HG02610 (cell line): Measurements from ENCODE around the gene EIF3J.
"Not testable (repeated sequence)": the region's sequence is repeated elsewhere in the genome, so short reads cannot be mapped to it uniquely, and the experiment has no call there.

ENCODE experiments used
- ATAC-seq: cut with Tn5 transposase; IDR thresholded peaks from one replicate; pipeline ENCODE4 v1.9.1; 2021; ENCODE audit warnings: mild to moderate bottlenecking, moderate library complexity; ENCODE audit not compliant: unreplicated experiment

EIF3J gene

DNA sequence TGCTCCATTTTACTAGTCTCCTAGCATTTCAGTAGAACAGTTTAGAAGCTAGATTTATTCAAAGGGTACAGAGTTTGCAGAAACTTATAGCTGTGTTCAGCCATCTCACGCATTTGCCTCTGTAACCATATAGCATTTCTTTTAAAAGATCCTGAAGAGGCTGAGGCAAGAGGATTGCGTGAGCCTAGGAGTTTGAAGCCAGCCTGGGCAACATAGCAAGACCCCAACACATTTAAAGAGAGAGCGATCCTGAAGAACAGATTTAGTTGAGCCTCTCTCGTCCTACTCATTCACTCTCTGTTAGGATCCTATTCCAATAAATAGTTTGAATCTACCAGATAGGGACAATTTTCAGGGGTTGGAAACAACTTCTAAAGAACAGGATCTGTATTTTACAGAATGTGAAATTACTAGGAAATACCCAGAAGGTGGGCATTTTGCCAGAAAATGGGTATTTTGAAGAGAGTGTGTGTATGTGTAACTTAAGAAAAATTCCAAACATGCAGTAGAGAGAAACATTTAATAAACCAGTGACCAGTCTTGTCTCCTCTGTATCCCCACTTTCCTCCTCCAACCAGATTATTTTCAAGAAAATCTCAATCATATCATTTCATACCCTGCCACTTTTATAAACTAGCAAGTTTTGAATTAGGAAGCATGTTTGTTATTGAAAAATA is 4.5 kb downstream of the EIF3J start:
- no peak for ATAC-seq

DNA sequence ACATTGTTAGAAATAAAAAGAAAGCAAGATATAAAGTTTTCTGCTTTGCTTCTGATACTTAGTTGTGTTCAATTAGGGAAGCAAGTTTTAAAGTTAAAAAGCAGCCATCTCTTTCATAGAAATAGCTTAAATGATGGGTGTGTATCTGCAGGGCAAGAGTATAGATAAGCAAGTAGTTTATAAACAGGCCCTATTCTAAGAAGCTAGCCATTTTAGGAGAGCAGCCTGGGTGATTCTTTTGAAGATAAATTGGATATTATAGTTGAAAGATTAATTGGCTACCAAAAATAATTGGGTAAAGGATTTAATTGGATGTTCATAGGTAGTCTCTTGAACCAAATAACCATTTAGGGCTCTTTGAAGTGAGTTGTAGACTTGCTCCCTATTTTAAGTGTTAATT is 5.6 kb downstream of the EIF3J start:
- no peak for ATAC-seq

DNA sequence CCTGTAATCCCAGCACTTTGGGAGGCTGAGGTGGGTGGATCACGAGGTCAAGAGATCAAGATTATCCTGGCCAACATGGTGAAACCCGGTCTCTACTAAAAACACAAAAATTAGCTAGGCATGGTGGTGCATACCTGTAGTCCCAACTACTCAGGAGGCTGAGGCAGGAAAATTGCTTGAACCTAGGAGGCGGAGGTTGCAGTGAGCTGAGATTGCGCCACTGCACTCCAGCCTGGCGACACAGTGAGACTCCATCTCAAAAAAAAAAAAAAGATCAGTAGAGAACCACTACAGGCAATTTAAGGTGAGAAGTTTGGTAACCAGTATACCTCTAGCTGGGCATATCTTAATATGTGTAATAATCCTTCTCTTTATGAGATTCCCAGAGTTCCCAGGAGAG is 7.8 kb downstream of the EIF3J start:
- ATAC-seq = not testable (repeated sequence)

DNA sequence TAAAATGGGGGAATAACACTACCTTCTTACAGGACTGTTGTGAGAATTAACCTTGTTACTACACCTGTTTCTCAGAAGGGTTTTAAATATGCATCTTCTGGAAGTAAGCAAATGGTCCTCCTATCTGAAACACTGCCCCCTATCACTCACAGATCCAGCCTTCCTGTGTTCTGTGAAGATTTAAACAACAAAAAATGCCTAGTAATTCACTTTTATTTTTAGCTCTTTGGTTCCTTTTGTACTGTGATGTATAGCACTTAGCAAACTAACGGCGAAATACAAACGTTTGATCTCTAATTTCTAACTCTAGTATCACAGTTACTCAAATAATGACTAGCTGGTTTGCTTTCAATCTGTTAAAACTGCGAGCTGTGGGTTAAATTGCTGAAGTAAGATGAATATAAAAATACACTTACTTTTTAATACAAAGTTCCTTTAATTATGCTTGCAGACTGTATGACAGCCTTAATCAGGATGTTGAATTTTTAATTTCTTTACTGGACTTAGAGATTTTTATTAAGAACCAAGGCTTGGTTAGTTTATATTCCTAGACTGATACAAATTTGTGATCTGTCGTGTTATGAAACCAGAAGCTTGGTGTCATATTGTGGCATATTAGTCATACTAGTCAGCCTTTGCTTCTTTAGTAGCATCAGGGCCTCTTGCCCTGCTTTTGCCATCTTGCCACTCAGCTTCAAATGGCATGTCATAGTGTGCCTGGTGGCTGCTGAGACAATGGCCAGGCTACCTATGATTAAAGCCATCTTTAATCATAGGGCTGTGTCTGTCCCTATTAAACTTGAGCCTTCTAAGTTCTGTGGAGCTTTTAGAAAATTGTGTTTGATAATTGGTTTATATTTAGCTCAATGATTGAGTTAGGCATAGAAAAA is 9.2 kb downstream of the EIF3J start:
- peak; percentile 88 for ATAC-seq

DNA sequence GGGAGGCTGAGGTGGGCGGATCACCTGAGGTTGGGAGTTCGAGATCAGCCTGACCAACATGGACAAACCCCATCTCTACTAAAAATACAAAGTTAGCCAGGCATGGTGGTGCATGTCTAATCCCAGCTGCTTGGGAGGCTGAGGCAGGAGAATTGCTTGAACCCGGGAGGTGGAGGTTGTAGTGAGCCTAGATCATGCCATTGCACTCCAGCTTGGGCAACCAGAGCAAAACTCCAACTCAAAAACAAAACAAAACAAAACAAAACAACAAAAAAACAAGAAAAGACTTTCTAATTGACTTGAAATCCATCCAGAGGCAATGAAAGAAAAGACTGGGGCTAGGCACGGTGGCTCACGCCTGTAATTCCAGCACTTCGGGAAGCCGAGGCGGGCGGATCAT is 12.2 kb downstream of the EIF3J start:
- ATAC-seq = not testable (repeated sequence)

DNA sequence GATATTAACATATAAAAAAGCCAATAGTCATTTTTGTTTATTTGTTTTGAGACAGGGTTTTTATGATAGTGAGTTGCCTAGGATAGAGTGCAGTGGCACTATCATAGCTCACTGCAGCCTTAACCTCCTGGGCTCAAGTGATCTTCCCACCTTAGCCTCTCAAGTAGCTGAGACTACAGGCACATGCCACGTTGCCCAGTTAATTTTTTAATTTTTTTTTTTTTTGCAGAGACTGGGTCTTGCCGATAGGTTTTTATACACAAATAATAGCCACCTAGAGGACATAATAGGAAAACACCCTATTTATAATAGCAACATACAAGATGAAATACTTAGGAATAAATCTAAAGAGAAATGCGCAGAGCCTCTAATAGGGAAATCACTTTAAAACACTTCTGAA is 13.3 kb downstream of the EIF3J start:
- ATAC-seq = no peak

DNA sequence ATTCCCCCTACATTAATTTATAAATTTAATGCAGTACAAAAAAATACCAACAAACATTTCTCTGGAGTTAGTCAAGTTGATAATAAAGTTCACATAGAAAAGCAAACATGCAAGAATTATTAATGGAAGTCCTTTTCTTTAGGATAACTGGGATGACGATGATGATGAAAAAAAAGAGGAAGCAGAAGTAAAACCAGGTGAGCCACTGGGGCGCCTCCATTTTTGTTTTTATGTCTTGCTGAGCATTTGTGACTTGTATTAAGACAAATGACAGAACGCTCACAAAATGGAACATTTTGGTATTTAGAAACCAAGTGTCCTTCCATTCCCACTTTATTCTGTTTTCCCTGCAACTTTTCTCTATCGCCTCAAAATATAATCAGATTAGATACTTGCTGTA is 13.8 kb downstream of the EIF3J start:
- ATAC-seq = no peak

DNA sequence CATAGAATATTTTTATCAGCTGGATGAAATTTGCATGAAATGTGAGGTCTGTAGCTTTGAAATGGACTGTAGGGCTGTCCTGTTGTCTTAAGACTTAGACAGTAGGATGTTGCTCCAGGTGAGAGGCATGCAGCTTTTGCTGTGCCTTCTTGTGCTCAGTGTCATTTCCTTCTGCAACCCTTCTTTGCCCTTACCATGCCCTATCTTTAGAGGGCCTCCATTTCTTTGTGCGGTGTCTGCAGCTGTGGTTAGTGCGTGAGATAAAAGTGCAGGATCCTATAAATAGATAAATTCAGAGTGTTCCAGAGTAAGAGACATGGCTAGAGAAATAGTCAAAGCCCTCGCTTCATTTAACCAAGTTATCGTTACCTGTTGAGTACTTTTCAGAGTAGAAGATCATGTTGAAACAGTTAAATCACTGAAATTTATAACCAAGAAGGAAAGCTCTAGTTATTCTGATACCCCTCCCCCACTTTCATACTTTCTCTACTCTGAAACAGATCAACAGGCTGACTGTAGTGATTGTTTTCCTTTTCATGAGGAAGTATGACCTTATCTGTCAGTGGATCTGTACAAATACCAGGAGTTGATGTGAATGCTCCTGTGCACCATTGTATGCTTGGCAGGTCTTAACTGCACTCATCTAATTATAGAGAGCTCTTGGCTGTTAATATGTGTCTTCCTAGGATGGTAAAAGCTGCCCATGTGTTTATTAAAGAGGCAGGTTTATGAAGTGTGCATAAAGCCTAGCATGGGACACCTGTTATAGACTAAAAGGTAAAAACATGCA is 18.2 kb downstream of the EIF3J start:
- ATAC-seq = no peak

DNA sequence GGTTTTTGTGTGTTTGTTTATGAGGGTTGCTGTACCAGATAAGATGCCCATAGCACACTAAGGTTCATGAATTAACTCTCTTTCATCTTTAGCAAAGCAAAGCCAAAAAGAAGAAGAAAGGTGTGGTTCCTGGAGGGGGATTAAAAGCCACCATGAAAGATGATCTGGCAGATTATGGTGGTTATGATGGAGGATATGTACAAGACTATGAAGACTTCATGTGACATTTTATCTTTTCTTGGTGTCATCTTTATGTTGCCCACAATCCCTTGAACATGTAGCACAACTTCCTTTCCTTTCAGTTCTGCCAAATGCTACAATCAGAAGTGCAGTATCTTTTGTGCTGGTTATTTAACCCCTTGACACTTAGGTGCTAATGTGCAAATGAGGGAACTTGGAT is 24.0 kb downstream of the EIF3J start:
- ATAC-seq = not testable (repeated sequence)

DNA sequence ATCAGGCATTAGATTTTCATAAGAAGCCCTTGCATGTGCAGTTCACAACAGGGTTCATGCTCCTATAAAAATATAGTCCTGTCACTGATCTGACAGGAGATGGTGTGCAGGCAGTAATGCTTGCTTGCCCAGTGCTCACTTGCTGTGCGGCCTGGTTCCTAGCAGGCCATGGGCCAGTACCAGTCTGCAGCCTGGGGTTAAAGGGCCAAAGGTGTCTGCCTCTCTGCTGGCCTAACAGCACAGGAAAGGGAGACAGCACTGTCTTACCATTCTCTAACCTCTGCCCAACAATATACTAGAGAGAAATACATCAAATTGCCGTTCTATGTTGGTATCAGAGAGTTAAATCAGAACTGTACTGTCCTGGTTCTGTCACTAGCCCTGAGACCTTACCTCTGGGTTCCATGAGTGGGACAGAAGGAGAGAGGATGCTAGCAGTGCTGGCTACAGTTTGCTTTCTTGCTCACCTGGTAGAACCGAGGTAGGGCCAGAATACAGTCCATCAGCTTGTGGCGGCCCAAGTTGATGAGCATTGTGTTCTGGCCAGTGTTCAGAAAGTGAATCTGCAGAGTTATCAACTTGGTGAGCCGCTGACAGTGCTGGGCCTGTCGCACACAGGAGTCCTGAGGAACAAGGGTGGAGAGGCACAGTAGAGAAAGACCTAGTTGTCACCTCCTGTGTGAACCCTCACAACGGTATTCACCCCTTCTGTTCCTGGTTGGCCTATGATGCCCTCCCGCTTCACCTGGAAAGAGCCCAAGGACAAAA is 28.6 kb downstream of the EIF3J start:
- ATAC-seq = no peak

DNA sequence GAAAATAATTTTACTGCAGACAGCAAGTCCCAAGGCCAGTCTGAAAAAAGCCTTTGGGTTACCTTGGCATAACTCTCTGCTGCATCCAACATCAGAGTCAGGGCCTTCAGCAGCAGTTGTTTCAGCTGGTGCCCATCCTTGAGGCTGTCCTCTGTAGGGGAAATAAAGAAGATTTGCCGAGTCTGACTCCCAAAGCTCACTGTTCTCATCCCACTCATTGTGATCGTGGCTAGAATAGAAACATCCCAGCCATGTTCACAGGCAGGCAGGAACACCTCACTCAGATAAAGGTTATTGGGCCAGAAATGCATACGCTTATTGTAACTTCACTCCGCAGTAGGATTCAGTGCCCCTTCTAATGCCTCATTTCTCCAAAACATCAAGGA is 29.2 kb downstream of the EIF3J start:
- ATAC-seq = no peak

DNA sequence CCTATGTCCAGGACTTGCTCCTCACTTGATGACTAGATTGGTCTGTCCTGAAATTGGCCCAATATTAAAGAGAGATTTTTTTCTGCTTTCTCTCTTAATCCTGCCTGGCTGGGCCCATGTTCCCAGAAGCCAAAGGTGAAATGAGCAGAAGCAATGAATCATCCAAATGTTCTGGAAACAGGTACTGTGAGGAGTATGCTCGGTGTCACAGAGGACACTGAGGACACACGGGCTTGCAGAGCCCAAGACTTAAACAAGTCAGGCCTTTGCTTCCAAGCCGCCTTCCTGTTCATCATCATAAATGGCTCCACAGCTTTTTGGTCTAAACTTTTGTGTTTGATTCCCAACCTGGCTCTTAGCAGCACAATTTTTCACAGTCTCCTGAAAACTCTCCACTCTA is 31.4 kb downstream of the EIF3J start:
- ATAC-seq = no peak

DNA sequence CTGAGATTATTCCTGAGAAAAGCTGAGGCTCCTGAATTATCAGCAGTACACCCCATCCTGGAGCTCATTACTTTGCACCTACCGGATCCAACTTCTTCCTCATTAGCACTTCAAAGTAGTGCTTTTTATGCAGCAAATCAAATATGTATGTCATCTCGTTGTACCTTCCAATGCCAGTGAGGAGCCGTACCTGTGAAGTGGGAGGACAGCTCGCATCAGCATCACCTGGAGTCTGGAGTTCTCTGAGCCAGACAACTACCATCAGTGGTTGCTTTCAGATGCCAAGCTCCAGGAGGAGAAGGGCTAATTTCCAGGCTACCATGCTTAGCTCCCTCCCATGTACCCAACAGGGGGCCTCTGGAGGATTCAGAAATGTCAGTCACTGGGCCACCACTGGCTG is 32.4 kb downstream of the EIF3J start:
- ATAC-seq = no peak

DNA sequence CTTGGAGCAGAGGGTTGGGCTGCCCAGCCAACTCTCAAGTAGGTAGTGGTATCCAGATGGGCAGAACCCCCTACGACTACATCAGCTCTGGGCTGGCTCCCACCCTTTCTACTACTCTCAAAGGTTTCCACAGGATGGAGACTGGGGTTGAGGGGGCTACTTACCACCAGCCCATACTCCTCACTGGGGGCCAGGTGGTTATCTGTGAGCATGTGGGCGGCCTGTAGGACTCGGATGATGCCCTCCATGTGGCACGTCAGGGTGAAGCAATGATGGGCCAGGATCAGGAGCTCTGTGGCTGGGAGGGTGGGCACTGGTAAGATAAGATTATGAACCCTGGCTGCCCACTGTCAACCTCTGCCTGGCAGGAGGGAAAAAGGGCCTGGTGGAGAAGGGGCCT is 33.4 kb downstream of the EIF3J start:
- ATAC-seq = no peak

DNA sequence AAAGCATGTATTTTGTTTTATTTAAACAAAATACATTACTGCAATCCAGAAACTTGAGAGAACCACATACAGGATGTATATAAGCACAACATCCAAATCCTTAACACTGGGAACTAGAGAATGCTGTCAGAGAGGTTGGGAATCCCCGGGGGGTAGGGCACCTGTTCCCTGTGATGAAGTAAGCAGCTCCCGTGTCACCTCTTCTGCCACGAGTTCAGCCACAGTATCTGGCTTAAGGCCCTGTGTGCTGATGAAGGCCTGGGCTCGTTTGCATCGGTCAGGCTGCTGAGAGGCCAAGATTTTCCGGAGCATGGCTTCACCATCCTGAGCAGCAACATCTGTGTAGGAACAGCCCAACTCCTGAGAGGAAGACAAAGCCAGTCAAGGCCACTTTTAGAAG is 36.4 kb downstream of the EIF3J start:
- ATAC-seq = no peak

DNA sequence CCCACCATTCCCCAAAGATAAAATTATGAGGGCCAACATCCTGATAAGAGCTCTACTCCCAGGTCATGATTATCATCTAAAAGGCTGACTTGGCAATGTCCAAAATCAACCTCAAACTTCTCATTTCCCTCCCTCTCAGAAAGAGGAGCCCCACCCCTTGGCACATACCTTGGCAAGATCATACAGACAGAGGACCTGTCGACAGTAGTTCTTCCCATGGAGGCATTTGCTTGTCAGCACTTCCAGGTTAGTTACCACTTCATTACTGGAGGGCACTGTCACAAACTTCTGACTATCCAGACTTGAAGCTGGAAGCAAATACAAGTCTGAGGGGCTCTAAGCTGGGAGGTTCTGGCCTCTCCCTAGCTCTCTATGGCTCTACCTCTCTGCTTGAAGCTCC is 37.8 kb downstream of the EIF3J start:
- ATAC-seq = no peak

DNA sequence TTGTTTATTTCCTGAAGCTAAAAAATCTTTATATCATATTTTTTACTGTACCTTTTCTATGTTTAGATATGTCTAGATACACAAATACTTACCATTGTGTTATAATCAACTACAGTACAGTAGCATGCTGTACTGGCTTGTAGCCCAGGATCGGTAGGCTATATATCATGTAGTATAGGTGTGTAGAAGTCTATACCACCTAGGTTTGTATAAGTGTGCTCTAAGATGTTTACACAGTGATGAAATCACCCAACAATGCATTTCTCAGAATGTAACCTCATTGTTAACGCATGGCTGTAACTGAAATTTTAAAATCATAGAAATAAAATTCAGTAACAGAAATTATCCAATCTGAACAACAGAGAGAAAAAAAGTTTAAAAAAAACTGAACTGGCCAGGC is 43.2 kb downstream of the EIF3J start:
- ATAC-seq = no peak

DNA sequence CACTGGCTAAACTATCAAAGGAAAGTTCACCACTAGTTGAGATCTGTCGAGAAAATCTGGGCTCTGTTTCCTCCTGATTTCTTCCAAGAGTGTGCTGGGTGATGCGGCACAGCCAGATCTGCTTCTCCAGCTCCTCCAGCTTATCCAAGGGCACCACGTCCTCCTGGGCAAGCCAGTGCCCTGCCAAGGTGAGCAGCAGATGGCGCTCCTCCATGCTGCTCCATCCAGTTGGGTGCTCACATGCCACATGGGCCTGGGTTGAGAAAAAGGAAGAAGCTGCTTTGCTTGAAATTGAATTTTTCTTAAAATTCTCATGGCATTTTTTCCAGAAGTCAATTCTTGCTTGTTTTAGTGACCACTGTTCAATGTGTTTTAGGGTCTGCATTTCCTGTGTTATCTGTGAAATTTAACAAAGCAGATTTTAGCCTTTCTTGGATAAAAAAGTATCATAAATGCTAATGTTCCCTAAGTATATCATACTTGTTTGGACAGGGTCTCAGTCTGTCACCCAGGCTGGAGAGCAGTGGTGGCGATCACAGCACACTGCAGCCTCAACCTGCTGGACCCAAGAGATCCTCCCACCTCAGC is 47.3 kb downstream of the EIF3J start:
- ATAC-seq = no peak

DNA sequence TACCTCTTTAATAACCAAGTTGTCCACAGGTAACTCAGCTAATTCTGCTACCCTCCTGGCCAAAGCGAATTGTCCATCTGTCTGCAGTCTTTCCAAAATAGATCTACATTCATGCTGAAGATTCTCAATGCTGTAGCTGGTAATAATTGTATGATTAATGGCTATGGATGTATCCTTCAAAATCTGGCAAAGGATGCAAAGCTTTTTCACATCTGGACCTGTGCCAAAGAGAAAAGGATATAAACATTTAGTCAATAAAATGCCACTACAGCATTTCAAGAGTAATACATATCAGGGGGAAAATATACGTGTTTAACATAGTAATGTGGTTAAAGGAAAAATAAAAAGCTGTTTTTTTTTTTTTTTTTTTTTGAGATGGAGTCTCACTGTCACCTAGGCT is 48.7 kb downstream of the EIF3J start:
- ATAC-seq = no peak

DNA sequence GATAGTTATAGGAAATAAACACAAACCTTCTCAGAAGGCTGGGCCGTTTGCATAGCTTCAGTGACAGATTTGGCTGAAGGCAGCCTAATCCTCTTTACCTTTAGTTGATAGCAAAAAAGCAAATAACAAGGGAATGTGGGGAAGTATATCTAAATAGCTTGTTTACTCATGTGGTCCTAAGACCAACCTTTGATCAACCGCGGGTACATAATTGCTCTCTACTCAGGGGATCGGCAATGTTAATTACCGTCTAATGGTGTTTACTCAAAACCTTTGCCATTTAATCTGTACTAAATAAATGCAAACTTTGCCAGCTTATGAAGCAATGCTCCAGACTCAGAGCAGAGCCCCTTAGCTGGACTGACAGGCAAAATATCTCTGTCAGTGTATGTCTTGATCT is 51.6 kb downstream of the EIF3J start:
- no peak for ATAC-seq

DNA sequence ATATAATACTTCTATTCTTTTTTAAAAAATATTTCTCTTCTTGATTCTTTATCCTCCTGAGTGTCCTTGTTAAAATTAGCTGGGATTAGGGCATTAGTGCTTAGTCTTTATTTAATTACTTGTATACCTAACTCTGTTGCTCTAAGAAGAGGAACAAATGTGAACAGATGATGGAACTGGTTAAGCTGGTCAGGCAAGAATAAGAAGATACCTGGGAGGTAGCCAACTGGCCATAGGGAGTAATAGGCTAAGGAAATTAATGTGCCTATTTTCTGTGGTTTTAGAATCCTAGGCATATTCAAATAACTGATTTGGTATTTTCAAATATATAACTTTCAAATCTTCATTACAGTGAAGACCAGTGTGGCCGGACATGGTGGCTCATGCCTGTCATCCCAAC is 54.4 kb downstream of the EIF3J start:
- ATAC-seq = no peak
